GM12892 (cell line): ENCODE results near the gene OR4F15.

Source experiments
- POLR2A ChIP-seq: IDR thresholded peaks from 2 replicates; pipeline ENCODE4 v1.6.1; 2011; ENCODE audit warnings: low read depth, low read length, control low read depth
- POLR2AphosphoS5 ChIP-seq: IDR thresholded peaks from 2 replicates; pipeline ENCODE4 v1.6.1; 2011; ENCODE audit warnings: low read depth, low read length, control low read depth
- TAF1 ChIP-seq: IDR thresholded peaks from 2 replicates; pipeline ENCODE4 v1.6.1; 2011; ENCODE audit warnings: low read depth, mild to moderate bottlenecking, control low read depth, low read length, borderline replicate concordance

GRCh38 chr15:101799665-101800064, 12.3 kb upstream of the OR4F15 start:
- TF ChIP-seq POLR2AphosphoS5 (no peak), POLR2A (no peak), TAF1 (no peak)
